Spinal cord (tissue), 10 donors: Measurements from ENCODE around the gene OPTC. TPM values are rescaled to one million over a fixed set of nuclear protein-coding genes. Genes with fewer than 3 reads are reported as not detected.

Experiments
- DNase-seq, 6 donors: peaks; one replicate each; pipeline versions ENCODE4 v3.0.0 to v3.0.0-alpha.2; 2013 to 2015; ENCODE audit warnings: low spot score in 6 of 6, low read depth in 4 of 6
- H3K27ac ChIP-seq: one replicate; pipeline ENCODE4 v1.5.1; 2013; ENCODE audit warnings: low read depth, low read length, control low read depth
- H3K27me3 ChIP-seq: one replicate; pipeline ENCODE4 v1.6.1; 2013; ENCODE audit warnings: low read length; ENCODE audit not compliant: control insufficient read depth, insufficient read depth
- H3K36me3 ChIP-seq: one replicate; pipeline ENCODE4 v1.6.1; 2013; ENCODE audit warnings: low read length; ENCODE audit not compliant: control insufficient read depth, insufficient read depth
- H3K4me1 ChIP-seq: one replicate; pipeline ENCODE4 v1.6.1; 2013; ENCODE audit warnings: low read length; ENCODE audit not compliant: control insufficient read depth, insufficient read depth
- H3K4me3 ChIP-seq: one replicate; pipeline ENCODE4 v1.5.1; 2013; ENCODE audit warnings: low read depth, low read length, control low read depth
- H3K9me3 ChIP-seq: one replicate; pipeline ENCODE4 v1.6.1; 2013; ENCODE audit warnings: low read length; ENCODE audit not compliant: control insufficient read depth, insufficient read depth
- WGBS: methylation state at CpG from one replicate; pipeline ENCODE4 v1.1.5; 2013; ENCODE audit warnings: missing lambda C conversion rate; ENCODE audit not compliant: insufficient coverage; 5-methylcytosine and 5-hydroxymethylcytosine counted together
- polyA plus RNA-seq, 2 donors: library from polyadenylated mRNA; unstranded; fragments of 120-200 nt; gene quantifications; one replicate each; pipeline ENCODE4 v1.2.1, GENCODE V29; 2013; ENCODE audit not compliant: insufficient read length in 2 of 2
- total RNA-seq, 2 donors: library from RNA; depleted of rRNA in 1 of 2; stranded (reverse); fragments of 120-200 nt in 1 of 2; fragments of >200 nt in 1 of 2; gene quantifications; one replicate each; pipeline versions ENCODE4 v1.2.3 to v1.2.4, GENCODE V29; 2013 to 2014
- donor health status: healthy.

Gene OPTC
- total and polyA plus RNA-seq, 4 donors: not detected

GRCh38 chr1:203481196-203481595, 12.8 kb upstream of the OPTC start:
- WGBS: no CpG with 5 or more reads among the region's 1 CpG
- Histone ChIP-seq H3K36me3 (no peaks in the 10 kb centered on the region), H3K4me1 (peaks cover 11% of the 10 kb centered on the region), H3K9me3 (no peaks in the 10 kb centered on the region), H3K27me3 (no peaks in the 10 kb centered on the region), H3K4me3 (no peak overlapping the region), H3K27ac (peak overlapping the region; percentile 78)
- DNase-seq: no peak

DNA sequence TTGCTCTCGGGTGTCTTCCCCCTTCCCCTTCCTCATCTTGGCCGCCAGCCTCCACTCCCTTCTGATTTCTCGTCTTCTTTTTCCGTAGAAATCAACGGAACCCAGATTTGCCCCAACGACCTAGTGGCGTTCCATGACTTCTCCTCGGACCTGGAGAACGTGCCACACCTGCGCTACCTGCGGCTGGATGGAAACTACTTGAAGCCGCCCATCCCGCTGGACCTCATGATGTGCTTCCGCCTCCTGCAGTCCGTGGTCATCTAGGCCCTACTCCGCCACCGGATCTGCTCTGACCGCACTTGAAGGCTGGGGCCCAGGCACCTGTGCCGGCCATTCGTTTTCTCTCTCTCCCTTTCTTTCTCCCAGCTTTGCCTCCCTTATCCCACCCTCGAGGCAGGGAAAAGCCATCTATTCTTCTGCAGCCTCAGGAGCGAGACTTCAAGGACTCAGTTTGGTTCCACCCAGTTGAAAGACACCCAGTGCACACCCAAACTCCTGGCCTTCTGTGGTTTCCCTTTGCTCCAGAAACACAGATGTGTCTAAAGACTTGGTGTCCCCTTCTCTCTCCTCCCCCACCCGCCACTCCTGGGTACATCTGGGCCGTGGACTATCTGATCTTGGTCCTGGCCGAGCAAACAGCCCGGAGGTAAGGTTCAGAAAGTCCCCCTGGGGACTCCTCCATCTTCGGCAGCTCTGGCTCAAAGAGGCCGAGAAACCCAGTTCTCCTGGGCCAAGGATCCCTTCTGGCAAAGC, 7.2 kb upstream of the OPTC start:
- no peaks in the 10 kb centered on the region for H3K36me3 ChIP-seq
- no peaks in the 10 kb centered on the region for H3K9me3 ChIP-seq
- H3K4me1 ChIP-seq: peaks cover 19% of the 10 kb centered on the region
- DNase-seq: no peak
- WGBS: 85% methylated on average over 28 of the region's 28 CpGs
- H3K27me3 ChIP-seq: no peaks in the 10 kb centered on the region
- H3K27ac ChIP-seq: peak overlapping the region; percentile 89
- H3K4me3 ChIP-seq: peak overlapping the region; percentile 41

- Histone ChIP-seq H3K36me3 (no peaks in the 10 kb centered on the region), H3K27ac (no peak overlapping the region)
- 83% methylated on average over 1 of the region's 7 CpGs for WGBS
Observed at GRCh38 chr1:203488539-203488938, 5.4 kb upstream of the OPTC start.

DNA sequence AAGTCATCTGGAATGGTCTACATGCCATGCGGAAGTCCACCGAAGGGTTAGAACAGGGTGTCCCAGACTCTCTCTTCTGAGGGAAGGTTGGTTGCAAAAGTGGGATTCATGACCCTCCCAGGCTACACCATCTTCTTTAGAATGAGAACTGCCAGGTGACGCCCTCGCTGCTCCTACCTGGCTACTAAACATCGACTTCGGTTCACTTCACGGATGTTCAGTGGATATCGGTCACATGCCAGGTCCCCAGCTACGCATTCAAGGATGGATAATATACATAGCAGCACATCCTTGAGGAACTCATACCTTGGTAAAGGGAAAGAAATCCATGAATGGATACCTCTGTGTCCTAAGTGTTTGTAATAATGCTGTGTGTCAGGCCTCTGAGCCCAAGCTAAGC, 3.3 kb upstream of the OPTC start:
- 98% methylated on average over 9 of the region's 9 CpGs for WGBS
- H3K36me3 ChIP-seq: no peaks in the 10 kb centered on the region
- H3K27ac ChIP-seq: no peak overlapping the region
- peaks cover 27% of the 10 kb centered on the region for H3K4me1 ChIP-seq
- H3K27me3 ChIP-seq: no peaks in the 10 kb centered on the region
- no peak overlapping the region for H3K4me3 ChIP-seq
- DNase-seq: no peak
- no peaks in the 10 kb centered on the region for H3K9me3 ChIP-seq

More at GRCh38 chr1:203488539-203488938, 5.4 kb upstream of the OPTC start:
- Histone ChIP-seq H3K4me1 (peaks cover 26% of the 10 kb centered on the region), H3K4me3 (no peak overlapping the region), H3K9me3 (no peaks in the 10 kb centered on the region), H3K27me3 (no peaks in the 10 kb centered on the region)
- DNase-seq: no peak

- no peak for DNase-seq
- H3K4me3 ChIP-seq: no peak overlapping the region
- H3K4me1 ChIP-seq: peaks cover 32% of the 10 kb centered on the region
- H3K9me3 ChIP-seq: no peaks in the 10 kb centered on the region
- no peak overlapping the region for H3K27ac ChIP-seq
- no peaks in the 10 kb centered on the region for H3K27me3 ChIP-seq
- WGBS: 54% methylated on average over 6 of the region's 9 CpGs
- no peaks in the 10 kb centered on the region for H3K36me3 ChIP-seq
Observed at GRCh38 chr1:203491664-203492063, 2.3 kb upstream of the OPTC start.

DNA sequence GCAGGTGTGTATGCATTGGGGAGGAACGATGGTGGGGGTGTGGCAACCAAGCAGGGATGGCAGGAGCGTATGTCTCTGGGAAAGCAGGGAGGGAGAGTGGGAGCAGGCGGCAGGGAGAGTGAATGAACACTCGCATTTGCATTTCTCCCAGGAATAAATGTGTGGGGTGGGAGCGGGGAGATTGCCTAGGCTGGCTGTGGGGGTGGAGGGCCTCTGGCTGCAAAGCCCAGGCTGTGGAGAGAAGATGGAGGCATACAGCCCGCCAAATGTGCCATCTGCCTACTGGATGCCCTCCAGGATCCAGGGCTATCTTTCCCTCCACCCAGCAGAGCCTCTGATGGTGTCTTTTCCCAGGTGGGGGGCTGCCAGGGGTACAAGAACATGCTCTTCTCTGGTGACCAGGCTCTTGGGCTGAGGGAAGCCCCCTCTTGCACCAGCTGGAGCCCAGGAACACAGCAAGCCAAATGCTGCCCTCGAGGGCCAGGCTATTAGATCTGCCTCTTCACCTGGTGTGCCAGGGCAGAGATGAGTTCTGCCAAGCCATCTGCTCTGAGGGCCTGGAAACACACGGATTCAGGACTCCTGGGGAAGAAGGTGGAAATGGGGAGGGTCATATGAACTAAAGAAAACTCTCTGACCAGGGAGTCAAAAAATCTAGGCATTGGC, 1.7 kb upstream of the OPTC start:
- no peak overlapping the region for H3K27ac ChIP-seq
- peak in 2 of 6 donors; percentile 77 to 89 for DNase-seq

GRCh38 chr1:203492748-203493130, 1.2 kb upstream of the OPTC start:
- Histone ChIP-seq H3K4me3 (no peak overlapping the region), H3K4me1 (peaks cover 31% of the 10 kb centered on the region), H3K27me3 (no peaks in the 10 kb centered on the region), H3K27ac (no peak overlapping the region), H3K9me3 (no peaks in the 10 kb centered on the region), H3K36me3 (no peaks in the 10 kb centered on the region)
- WGBS: no CpG with 5 or more reads among the region's 6 CpGs
- no peak for DNase-seq

More for the DNA sequence above, 1.7 kb upstream of the OPTC start:
- Histone ChIP-seq H3K4me1 (peaks cover 32% of the 10 kb centered on the region), H3K4me3 (no peak overlapping the region), H3K9me3 (no peaks in the 10 kb centered on the region), H3K27me3 (no peaks in the 10 kb centered on the region), H3K36me3 (no peaks in the 10 kb centered on the region)
- WGBS: 17% methylated on average over 7 of the region's 8 CpGs

- Histone ChIP-seq H3K9me3 (no peaks in the 10 kb centered on the region), H3K4me3 (no peak overlapping the region), H3K27me3 (no peaks in the 10 kb centered on the region), H3K4me1 (peaks cover 34% of the 10 kb centered on the region), H3K36me3 (no peaks in the 10 kb centered on the region), H3K27ac (no peak overlapping the region)
- DNase-seq: no peak
- WGBS: 68% methylated on average over 5 of the region's 7 CpGs
Observed at GRCh38 chr1:203495845-203496244, 1.9 kb downstream of the OPTC start.

GRCh38 chr1:203497269-203497777, 3.4 kb downstream of the OPTC start:
- H3K27me3 ChIP-seq: no peaks in the 10 kb centered on the region
- H3K4me1 ChIP-seq: peaks cover 28% of the 10 kb centered on the region
- H3K36me3 ChIP-seq: no peaks in the 10 kb centered on the region
- no peaks in the 10 kb centered on the region for H3K9me3 ChIP-seq
- DNase-seq: peak in 1 of 6 donors; percentile 78
- no CpG with 5 or more reads among the region's 5 CpGs for WGBS
- no peak overlapping the region for H3K4me3 ChIP-seq
- H3K27ac ChIP-seq: no peak overlapping the region
